GM18873 (cell line): ENCODE results near the gene CLCF1.

ENCODE experiments used
- ATAC-seq: cut with Tn5 transposase; IDR thresholded peaks from one replicate; pipeline ENCODE4 v1.9.1; 2021; ENCODE audit warnings: mild to moderate bottlenecking, moderate library complexity, moderate number of reproducible peaks; ENCODE audit not compliant: unreplicated experiment, low FRiP score

CLCF1 gene

GRCh38 chr11:67364169-67364568 lies 9.2 kb downstream of the CLCF1 start:
- ATAC-seq = no peak

- no peak for ATAC-seq
Measured at GRCh38 chr11:67357831-67358670, 15.3 kb downstream of the CLCF1 start.

GRCh38 chr11:67356864-67357561 lies 16.4 kb downstream of the CLCF1 start:
- ATAC-seq = no peak

GRCh38 chr11:67356387-67356863 lies 17.0 kb downstream of the CLCF1 start:
- ATAC-seq = no peak

- ATAC-seq = no peak
Measured at GRCh38 chr11:67355794-67356386, 17.5 kb downstream of the CLCF1 start.

GRCh38 chr11:67355023-67355793 lies 18.2 kb downstream of the CLCF1 start:
- ATAC-seq = no peak

GRCh38 chr11:67354075-67355022 lies 19.0 kb downstream of the CLCF1 start:
- no peak for ATAC-seq

GRCh38 chr11:67353317-67354074 lies 19.9 kb downstream of the CLCF1 start, which contains the start of gene POLD4:
TSS of gene POLD4 (minus strand) at chr11:67353546. CDS start at chr11:67353399, 147 bp downstream.
- ATAC-seq = peak; percentile 73

- peak; percentile 1 for ATAC-seq
Measured at GRCh38 chr11:67352546-67353316, 20.7 kb downstream of the CLCF1 start.

- ATAC-seq = no peak
Measured at GRCh38 chr11:67351275-67352005, 22.0 kb downstream of the CLCF1 start.

- ATAC-seq = no peak
Measured at GRCh38 chr11:67349928-67350465, 23.4 kb downstream of the CLCF1 start.

GRCh38 chr11:67349457-67349856 lies 23.9 kb downstream of the CLCF1 start:
- ATAC-seq = no peak

GRCh38 chr11:67349036-67349435 lies 24.4 kb downstream of the CLCF1 start:
- ATAC-seq = no peak

- ATAC-seq = no peak
Measured at GRCh38 chr11:67347964-67348749, 25.2 kb downstream of the CLCF1 start.

- ATAC-seq = no peak
Measured at GRCh38 chr11:67345920-67346819, 27.2 kb downstream of the CLCF1 start.
